ENCODE results near the gene CCNK.

CCNK gene

GRCh38 chr14:99516871-99517642, 35.8 kb downstream of the CCNK start:
- Histone ChIP-seq H3K9ac (ENCODE audit: low read depth, low read length) (no peak overlapping the region), H3K27me3 (ENCODE audit: control insufficient read depth, insufficient read depth, low read length) (no peaks in the 10 kb centered on the region), H3K4me3 (ENCODE audit: low read length) (no peak overlapping the region), H3K4me2 (ENCODE audit: low read length) (no peak overlapping the region), H3K4me1 (ENCODE audit: control insufficient read depth, insufficient read depth, low read length) (no peaks in the 10 kb centered on the region), H3K9me3 (replicated peaks; ENCODE audit: low read length) (no peaks in the 10 kb centered on the region), H3K36me3 (ENCODE audit: insufficient read depth, low read length) (no peaks in the 10 kb centered on the region)

DNA sequence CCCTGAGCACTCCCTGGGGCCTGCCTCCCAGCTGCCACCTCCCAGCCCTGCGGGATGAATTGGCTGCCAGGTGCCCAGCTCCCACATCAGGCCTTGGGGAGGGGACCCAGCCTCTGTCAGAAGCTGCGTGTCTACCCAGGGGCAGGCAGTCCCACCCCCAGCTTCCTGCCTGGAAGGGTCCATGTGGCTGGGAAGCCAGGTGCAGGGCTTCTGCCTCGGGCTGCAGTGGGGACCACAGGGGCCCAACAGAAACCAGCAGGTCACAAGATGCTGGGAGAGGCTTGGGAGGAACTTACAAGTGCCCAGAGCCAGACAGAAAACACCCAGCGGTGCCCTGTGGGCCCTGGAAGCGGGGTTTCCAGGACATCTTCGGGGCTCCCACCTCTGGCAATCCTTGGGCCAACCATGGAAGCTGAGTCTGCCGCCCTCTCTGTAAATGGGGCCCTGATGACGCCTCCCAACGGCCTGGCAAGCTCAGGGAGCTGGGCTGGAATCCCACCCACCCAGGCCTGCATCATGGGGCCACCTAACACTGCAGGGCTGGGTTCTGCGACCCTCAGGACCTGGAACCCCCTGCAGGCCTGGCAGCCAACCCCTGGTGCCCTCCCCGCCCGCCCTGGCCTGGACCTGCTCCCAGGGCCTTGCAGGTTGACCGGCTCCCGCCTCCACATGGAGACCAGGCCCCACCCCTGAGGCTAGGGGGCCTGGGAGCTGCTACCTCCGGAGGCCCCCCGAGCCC, 36.6 kb downstream of the CCNK start:
- Histone ChIP-seq H3K4me2 (ENCODE audit: low read length) (no peak overlapping the region), H3K36me3 (ENCODE audit: insufficient read depth, low read length) (no peaks in the 10 kb centered on the region), H3K9ac (ENCODE audit: low read depth, low read length) (no peak overlapping the region), H3K4me3 (ENCODE audit: low read length) (no peak overlapping the region), H3K9me3 (replicated peaks; ENCODE audit: low read length) (no peaks in the 10 kb centered on the region), H3K27me3 (ENCODE audit: control insufficient read depth, insufficient read depth, low read length) (no peaks in the 10 kb centered on the region), H3K4me1 (ENCODE audit: control insufficient read depth, insufficient read depth, low read length) (peaks cover 7% of the 10 kb centered on the region)

GRCh38 chr14:99518441-99519346, 37.5 kb downstream of the CCNK start:
- Histone ChIP-seq H3K4me3 (ENCODE audit: low read length) (no peak overlapping the region), H3K27me3 (ENCODE audit: control insufficient read depth, insufficient read depth, low read length) (no peaks in the 10 kb centered on the region), H3K4me1 (ENCODE audit: control insufficient read depth, insufficient read depth, low read length) (peaks cover 13% of the 10 kb centered on the region), H3K9me3 (replicated peaks; ENCODE audit: low read length) (no peaks in the 10 kb centered on the region), H3K4me2 (ENCODE audit: low read length) (no peak overlapping the region), H3K9ac (ENCODE audit: low read depth, low read length) (no peak overlapping the region), H3K36me3 (ENCODE audit: insufficient read depth, low read length) (no peaks in the 10 kb centered on the region)

GRCh38 chr14:99519347-99519881, 38.2 kb downstream of the CCNK start:
- Histone ChIP-seq H3K9ac (ENCODE audit: low read depth, low read length) (no peak overlapping the region), H3K4me2 (ENCODE audit: low read length) (no peak overlapping the region), H3K36me3 (ENCODE audit: insufficient read depth, low read length) (no peaks in the 10 kb centered on the region), H3K4me1 (ENCODE audit: control insufficient read depth, insufficient read depth, low read length) (peaks cover 13% of the 10 kb centered on the region), H3K4me3 (ENCODE audit: low read length) (no peak overlapping the region), H3K27me3 (ENCODE audit: control insufficient read depth, insufficient read depth, low read length) (no peaks in the 10 kb centered on the region), H3K9me3 (replicated peaks; ENCODE audit: low read length) (no peaks in the 10 kb centered on the region)

DNA sequence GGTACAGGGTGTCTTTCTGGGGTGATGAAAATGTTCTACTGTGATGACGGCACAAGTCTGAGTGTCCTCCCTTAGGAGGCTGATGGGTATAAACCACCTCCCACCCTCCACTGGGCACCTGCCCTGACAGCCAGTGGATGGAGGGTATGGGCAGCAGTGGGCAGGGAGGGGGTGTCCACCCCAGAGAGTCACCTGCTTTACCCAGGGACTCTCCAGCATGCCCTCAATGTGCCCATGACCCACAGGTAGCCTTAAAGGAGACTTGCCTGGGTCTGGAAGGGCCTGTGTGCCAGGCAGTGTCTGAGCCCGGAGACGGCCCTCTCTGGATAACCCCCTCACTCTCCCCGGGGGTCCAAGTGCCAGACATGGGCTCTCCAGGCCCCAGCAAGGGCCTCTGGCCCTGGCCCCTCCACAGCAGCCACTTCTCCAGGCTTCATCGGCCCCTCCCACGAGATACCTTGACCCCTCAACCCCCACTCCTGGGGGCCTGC, 38.8 kb downstream of the CCNK start:
- Histone ChIP-seq H3K27me3 (ENCODE audit: control insufficient read depth, insufficient read depth, low read length) (no peaks in the 10 kb centered on the region), H3K9ac (ENCODE audit: low read depth, low read length) (no peak overlapping the region), H3K9me3 (replicated peaks; ENCODE audit: low read length) (no peaks in the 10 kb centered on the region)

DNA sequence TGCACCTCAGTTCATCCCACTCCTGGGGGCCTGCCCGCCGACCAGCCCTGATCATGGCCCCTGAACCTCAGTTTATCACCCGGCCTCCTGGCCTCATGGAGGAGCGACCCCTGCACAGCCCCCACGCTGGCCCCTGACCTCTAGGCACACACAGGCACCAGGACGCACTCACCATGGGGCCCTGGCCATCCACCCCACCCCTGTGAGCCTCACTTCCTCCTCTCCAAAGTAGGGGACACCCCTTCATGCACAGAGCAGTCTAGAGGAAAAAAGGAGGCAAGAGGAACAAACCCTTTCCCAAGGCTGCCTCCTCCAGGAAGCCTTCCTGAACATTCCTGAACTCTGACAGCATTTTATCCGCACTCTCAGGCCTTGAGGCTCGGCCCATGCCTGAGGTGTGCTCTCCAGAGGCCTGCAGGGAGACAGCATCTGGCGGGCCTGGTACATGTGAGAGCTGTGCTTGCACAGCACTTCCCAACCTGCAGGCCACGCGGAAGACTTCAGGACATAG, 39.4 kb downstream of the CCNK start:
- H3K9ac ChIP-seq (ENCODE audit: low read depth, low read length) = no peak overlapping the region
- no peaks in the 10 kb centered on the region for H3K9me3 ChIP-seq (replicated peaks; ENCODE audit: low read length)
- peaks cover 19% of the 10 kb centered on the region for H3K4me1 ChIP-seq (ENCODE audit: control insufficient read depth, insufficient read depth, low read length)
- no peak overlapping the region for H3K4me3 ChIP-seq (ENCODE audit: low read length)
- no peaks in the 10 kb centered on the region for H3K36me3 ChIP-seq (ENCODE audit: insufficient read depth, low read length)
- no peaks in the 10 kb centered on the region for H3K27me3 ChIP-seq (ENCODE audit: control insufficient read depth, insufficient read depth, low read length)
- no peak overlapping the region for H3K4me2 ChIP-seq (ENCODE audit: low read length)

More for the DNA sequence above, 38.8 kb downstream of the CCNK start:
- Histone ChIP-seq H3K4me3 (ENCODE audit: low read length) (no peak overlapping the region), H3K4me2 (ENCODE audit: low read length) (no peak overlapping the region), H3K36me3 (ENCODE audit: insufficient read depth, low read length) (no peaks in the 10 kb centered on the region), H3K4me1 (ENCODE audit: control insufficient read depth, insufficient read depth, low read length) (peaks cover 17% of the 10 kb centered on the region)

- Histone ChIP-seq H3K9ac (ENCODE audit: low read depth, low read length) (no peak overlapping the region), H3K4me1 (ENCODE audit: control insufficient read depth, insufficient read depth, low read length) (peaks cover 19% of the 10 kb centered on the region), H3K27me3 (ENCODE audit: control insufficient read depth, insufficient read depth, low read length) (no peaks in the 10 kb centered on the region), H3K4me2 (ENCODE audit: low read length) (no peak overlapping the region), H3K9me3 (replicated peaks; ENCODE audit: low read length) (no peaks in the 10 kb centered on the region), H3K4me3 (ENCODE audit: low read length) (no peak overlapping the region), H3K36me3 (ENCODE audit: insufficient read depth, low read length) (no peaks in the 10 kb centered on the region)
These were observed 40.2 kb downstream of the CCNK start for GRCh38 chr14:99521176-99522024.

- Histone ChIP-seq H3K27me3 (ENCODE audit: control insufficient read depth, insufficient read depth, low read length) (no peaks in the 10 kb centered on the region), H3K36me3 (ENCODE audit: insufficient read depth, low read length) (no peaks in the 10 kb centered on the region), H3K9ac (ENCODE audit: low read depth, low read length) (no peak overlapping the region), H3K4me2 (ENCODE audit: low read length) (no peak overlapping the region), H3K4me1 (ENCODE audit: control insufficient read depth, insufficient read depth, low read length) (peaks cover 19% of the 10 kb centered on the region), H3K9me3 (replicated peaks; ENCODE audit: low read length) (no peaks in the 10 kb centered on the region), H3K4me3 (ENCODE audit: low read length) (no peak overlapping the region)
These were observed 40.8 kb downstream of the CCNK start for GRCh38 chr14:99522025-99522401.

GRCh38 chr14:99522457-99522891, 41.3 kb downstream of the CCNK start:
- Histone ChIP-seq H3K4me1 (ENCODE audit: control insufficient read depth, insufficient read depth, low read length) (peaks cover 19% of the 10 kb centered on the region), H3K9me3 (replicated peaks; ENCODE audit: low read length) (no peaks in the 10 kb centered on the region), H3K27me3 (ENCODE audit: control insufficient read depth, insufficient read depth, low read length) (no peaks in the 10 kb centered on the region), H3K36me3 (ENCODE audit: insufficient read depth, low read length) (no peaks in the 10 kb centered on the region), H3K4me2 (ENCODE audit: low read length) (no peak overlapping the region), H3K4me3 (ENCODE audit: low read length) (no peak overlapping the region), H3K9ac (ENCODE audit: low read depth, low read length) (no peak overlapping the region)

- H3K9ac ChIP-seq (ENCODE audit: low read depth, low read length) = no peak overlapping the region
- no peak overlapping the region for H3K4me3 ChIP-seq (ENCODE audit: low read length)
These were observed 41.9 kb downstream of the CCNK start for GRCh38 chr14:99522934-99523703.

More at GRCh38 chr14:99522934-99523703, 41.9 kb downstream of the CCNK start:
- H3K9me3 ChIP-seq (replicated peaks; ENCODE audit: low read length) = no peaks in the 10 kb centered on the region
- peaks cover 19% of the 10 kb centered on the region for H3K4me1 ChIP-seq (ENCODE audit: control insufficient read depth, insufficient read depth, low read length)
- no peak overlapping the region for H3K4me2 ChIP-seq (ENCODE audit: low read length)
- H3K36me3 ChIP-seq (ENCODE audit: insufficient read depth, low read length) = no peaks in the 10 kb centered on the region
- H3K27me3 ChIP-seq (ENCODE audit: control insufficient read depth, insufficient read depth, low read length) = no peaks in the 10 kb centered on the region
